ENCODE measurements around the gene PTPN20. TPM values are rescaled to one million over a fixed set of nuclear protein-coding genes. Genes with fewer than 3 reads are reported as not detected.

Gene PTPN20
- total RNA-seq, 2 donors from 2014 or later: 0.71 to 2.1 TPM

- DNase-seq (ENCODE audit: low spot score in 2 of 2) (no peak), ATAC-seq (no peak)
- Mint-ChIP-seq H3K9me3 (no peaks in the 10 kb centered on the region), H3K27ac (no peak overlapping the region), H3K36me3 (no peaks in the 10 kb centered on the region)
Observed at GRCh38 chr10:47037654-47038425, 126.6 kb downstream of the PTPN20 start.

- no peaks in the 10 kb centered on the region for H3K9me3 Mint-ChIP-seq
- ATAC-seq (no peak), DNase-seq (ENCODE audit: low spot score in 2 of 2) (no peak)
- H3K27ac Mint-ChIP-seq: no peak overlapping the region
- no peaks in the 10 kb centered on the region for H3K36me3 Mint-ChIP-seq
Observed at GRCh38 chr10:47038881-47039561, 127.8 kb downstream of the PTPN20 start.

- Mint-ChIP-seq H3K27ac (no peak overlapping the region), H3K9me3 (no peaks in the 10 kb centered on the region), H3K36me3 (no peaks in the 10 kb centered on the region)
- DNase-seq (ENCODE audit: low spot score in 2 of 2) (no peak), ATAC-seq (no peak)
Observed at GRCh38 chr10:47039562-47039913, 128.3 kb downstream of the PTPN20 start.

- ATAC-seq: no peak
- no peaks in the 10 kb centered on the region for H3K9me3 Mint-ChIP-seq
- H3K27ac Mint-ChIP-seq: no peak overlapping the region
- H3K36me3 Mint-ChIP-seq: no peaks in the 10 kb centered on the region
- no peak for DNase-seq (ENCODE audit: low spot score in 2 of 2)
Observed at GRCh38 chr10:47040041-47040491, 128.8 kb downstream of the PTPN20 start.

GRCh38 chr10:47040681-47041080 lies 129.5 kb downstream of the PTPN20 start:
- Mint-ChIP-seq H3K27ac (no peak overlapping the region), H3K36me3 (no peaks in the 10 kb centered on the region), H3K9me3 (no peaks in the 10 kb centered on the region)
- ATAC-seq: no peak
- DNase-seq (ENCODE audit: low spot score in 2 of 2): no peak

- Mint-ChIP-seq H3K9me3 (no peaks in the 10 kb centered on the region), H3K27ac (peak overlapping the region in 1 of 2 donors; percentile 77), H3K36me3 (no peaks in the 10 kb centered on the region)
- DNase-seq (ENCODE audit: low spot score in 2 of 2) (no peak), ATAC-seq (no peak)
Observed at GRCh38 chr10:47041396-47042198, 130.4 kb downstream of the PTPN20 start.

- Mint-ChIP-seq H3K9me3 (no peaks in the 10 kb centered on the region), H3K27ac (no peak overlapping the region), H3K36me3 (no peaks in the 10 kb centered on the region)
- DNase-seq (ENCODE audit: low spot score in 2 of 2) (no peak), ATAC-seq (no peak)
Observed at GRCh38 chr10:47042199-47042473, 130.9 kb downstream of the PTPN20 start.

- no peaks in the 10 kb centered on the region for H3K36me3 Mint-ChIP-seq
Observed at GRCh38 chr10:47042780-47043750, 131.8 kb downstream of the PTPN20 start.

GRCh38 chr10:47043928-47044538 lies 132.8 kb downstream of the PTPN20 start:
- H3K9me3 Mint-ChIP-seq: no peaks in the 10 kb centered on the region
- ATAC-seq: no peak

More at GRCh38 chr10:47042780-47043750, 131.8 kb downstream of the PTPN20 start:
- Mint-ChIP-seq H3K9me3 (no peaks in the 10 kb centered on the region), H3K27ac (no peak overlapping the region)
- DNase-seq (ENCODE audit: low spot score in 2 of 2) (no peak), ATAC-seq (no peak)

GRCh38 chr10:47044741-47045140 lies 133.5 kb downstream of the PTPN20 start:
- no peak for ATAC-seq
- Mint-ChIP-seq H3K9me3 (no peaks in the 10 kb centered on the region), H3K27ac (no peak overlapping the region), H3K36me3 (no peaks in the 10 kb centered on the region)
- no peak for DNase-seq (ENCODE audit: low spot score in 2 of 2)

More at GRCh38 chr10:47043928-47044538, 132.8 kb downstream of the PTPN20 start:
- no peaks in the 10 kb centered on the region for H3K36me3 Mint-ChIP-seq
- no peak overlapping the region for H3K27ac Mint-ChIP-seq
- no peak for DNase-seq (ENCODE audit: low spot score in 2 of 2)

- DNase-seq (ENCODE audit: low spot score in 2 of 2): no peak
- no peak for ATAC-seq
- Mint-ChIP-seq H3K27ac (peak overlapping the region in 1 of 2 donors; percentile 70), H3K9me3 (no peaks in the 10 kb centered on the region), H3K36me3 (no peaks in the 10 kb centered on the region)
Observed at GRCh38 chr10:47045331-47045861, 134.2 kb downstream of the PTPN20 start.

- ATAC-seq: no peak
- H3K27ac Mint-ChIP-seq: no peak overlapping the region
- H3K36me3 Mint-ChIP-seq: no peaks in the 10 kb centered on the region
- no peaks in the 10 kb centered on the region for H3K9me3 Mint-ChIP-seq
- DNase-seq (ENCODE audit: low spot score in 2 of 2): no peak
Observed at GRCh38 chr10:47046321-47047126, 135.3 kb downstream of the PTPN20 start.

- peak in 1 of 2 donors; percentile 14 for ATAC-seq
- Mint-ChIP-seq H3K36me3 (no peaks in the 10 kb centered on the region), H3K9me3 (no peaks in the 10 kb centered on the region), H3K27ac (no peak overlapping the region)
- no peak for DNase-seq (ENCODE audit: low spot score in 2 of 2)
Observed at GRCh38 chr10:47047127-47047504, 135.9 kb downstream of the PTPN20 start.

- ATAC-seq (peak; percentile 75 to 86), DNase-seq (ENCODE audit: low spot score in 2 of 2) (peak; percentile 73 to 84)
- H3K36me3 Mint-ChIP-seq: no peaks in the 10 kb centered on the region
- peak overlapping the region in 1 of 2 donors; percentile 62 for H3K27ac Mint-ChIP-seq
- no peaks in the 10 kb centered on the region for H3K9me3 Mint-ChIP-seq
Observed at GRCh38 chr10:47047577-47048525, 136.6 kb downstream of the PTPN20 start.
